NCI-H1105 treated with DMSO at 0.1 percent for 48 hours (cell line): ENCODE measurements around the gene UFC1.

Source experiments
- DNase-seq: peaks from one replicate; lab custom pipeline; 2025; lab: John Stamatoyannopoulos, UW

The UFC1 gene

DNA sequence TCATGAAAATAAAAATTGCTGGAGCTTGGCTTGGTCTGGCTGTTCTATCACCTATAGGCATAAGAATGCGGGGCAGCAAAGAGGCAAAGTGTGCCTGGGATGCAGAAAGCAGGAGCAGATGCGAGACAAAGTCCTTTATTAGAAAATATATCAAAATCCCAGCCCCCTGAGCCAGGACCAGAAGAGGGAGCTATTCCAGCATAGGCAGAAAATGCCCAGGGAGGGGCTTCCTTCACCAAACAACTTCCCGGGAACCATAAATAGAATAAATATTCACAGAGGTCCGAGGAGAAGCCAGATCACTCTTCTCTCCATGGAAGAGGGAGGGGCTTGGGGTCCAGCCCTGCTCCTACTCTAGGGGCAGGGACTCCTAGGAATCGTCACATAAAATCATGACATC, 17.4 kb downstream of the UFC1 start:
- DNase-seq: no peak

DNA sequence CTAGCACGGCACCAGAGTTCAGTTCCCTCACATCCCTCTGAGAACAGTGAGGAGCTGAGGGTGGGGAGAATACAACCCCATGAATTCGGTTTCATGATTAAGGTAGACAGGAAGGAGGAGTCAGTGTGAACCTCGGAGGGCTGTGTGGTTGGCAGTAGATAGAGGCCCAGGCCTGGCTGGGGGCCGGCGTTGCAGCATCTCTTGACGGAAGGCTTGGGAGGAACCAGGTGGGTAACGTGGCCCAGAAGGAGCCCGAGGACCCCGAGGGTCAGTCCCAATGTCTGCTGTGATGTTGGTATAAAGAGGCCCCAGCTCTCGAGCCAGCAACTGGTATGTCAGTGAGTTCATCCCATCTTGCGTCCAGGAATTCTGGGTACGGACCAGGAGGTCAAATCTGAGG, 17.9 kb downstream of the UFC1 start:
- no peak for DNase-seq

DNA sequence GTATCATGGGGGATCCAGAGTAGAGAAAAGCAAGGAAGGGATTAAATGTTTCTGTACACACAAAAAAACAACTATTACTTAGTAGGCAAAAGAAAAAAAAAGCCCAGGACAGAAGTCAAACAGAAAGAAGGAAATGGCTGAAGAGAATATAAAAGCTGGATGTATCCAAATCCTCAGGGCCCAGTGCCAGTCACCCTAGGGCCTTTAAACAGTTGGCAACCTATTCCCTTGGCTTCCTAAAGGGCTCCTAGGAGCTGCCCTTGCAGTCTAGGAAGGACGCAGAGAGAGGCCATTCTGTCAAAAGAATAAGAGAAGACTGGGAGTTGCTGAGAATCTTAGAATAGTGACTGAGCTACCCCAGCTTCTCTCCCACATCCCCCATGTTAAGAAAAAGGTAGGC, 18.6 kb downstream of the UFC1 start:
- DNase-seq: no peak

DNA sequence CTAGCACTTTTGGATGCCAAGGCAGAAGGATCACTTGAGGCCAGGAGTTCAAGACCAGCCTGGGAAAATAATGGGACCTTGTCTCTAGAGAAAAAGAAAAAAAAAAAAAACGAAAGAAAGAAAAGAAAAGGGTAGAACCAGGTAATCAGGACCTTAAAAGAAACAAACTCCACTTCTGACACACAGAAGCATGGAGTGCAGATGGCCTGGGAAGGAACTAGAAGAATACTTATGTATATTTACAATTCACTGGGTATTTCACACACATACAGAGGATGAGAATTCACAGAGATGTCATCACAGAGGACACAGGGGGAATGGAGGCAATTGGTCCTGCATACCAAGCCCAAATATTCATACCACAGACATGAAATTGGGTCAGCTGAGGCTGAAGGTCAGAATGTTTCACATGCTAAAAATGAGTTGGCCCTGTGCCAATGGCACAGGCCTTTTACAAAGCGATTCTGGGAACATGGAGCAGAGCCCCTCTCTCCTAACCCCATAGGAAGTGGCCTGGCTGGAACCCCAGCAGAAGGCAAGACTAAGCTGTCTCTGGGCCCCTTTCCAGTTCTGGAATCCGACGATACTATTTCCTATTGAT, 19.1 kb downstream of the UFC1 start:
- DNase-seq: no peak

DNA sequence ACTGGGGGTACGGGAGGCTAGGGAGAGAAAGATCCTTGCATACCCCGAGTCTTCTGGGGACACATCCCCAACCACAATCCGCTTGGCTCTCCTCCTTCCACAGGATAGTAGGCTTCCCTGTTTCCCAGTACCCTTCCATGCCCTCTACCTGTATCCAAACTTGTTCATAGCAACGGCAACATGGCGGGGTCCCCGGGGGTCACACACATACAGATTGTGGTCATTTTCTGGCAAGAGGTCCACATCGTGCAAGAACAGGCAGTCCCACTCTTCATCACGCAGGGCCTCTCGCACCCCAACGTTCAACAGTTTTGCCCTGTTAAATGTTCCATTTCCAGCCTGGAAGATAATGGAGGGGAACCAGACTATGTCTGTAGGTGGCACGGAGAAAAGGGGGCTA, 19.9 kb downstream of the UFC1 start:
- DNase-seq: no peak

DNA sequence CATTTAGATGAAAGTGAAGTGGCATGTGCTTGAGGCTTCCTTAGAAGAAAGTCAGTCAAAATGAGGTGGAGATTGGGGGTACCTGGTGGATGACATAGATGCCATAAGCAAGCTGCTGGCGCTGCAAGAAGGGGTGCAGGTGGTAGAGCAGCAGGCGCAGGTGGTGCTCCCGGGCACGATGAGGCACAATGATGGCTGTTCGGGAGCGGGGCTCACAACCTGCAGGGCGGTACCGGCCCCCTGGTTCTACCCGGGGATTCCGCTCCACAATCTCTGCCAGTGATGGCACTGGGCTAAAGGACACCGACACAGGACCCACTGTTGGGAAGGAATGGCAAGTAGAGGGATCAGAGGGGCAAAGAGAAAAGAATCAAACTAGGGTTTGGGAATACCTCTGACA, 21.1 kb downstream of the UFC1 start:
- DNase-seq: no peak

DNA sequence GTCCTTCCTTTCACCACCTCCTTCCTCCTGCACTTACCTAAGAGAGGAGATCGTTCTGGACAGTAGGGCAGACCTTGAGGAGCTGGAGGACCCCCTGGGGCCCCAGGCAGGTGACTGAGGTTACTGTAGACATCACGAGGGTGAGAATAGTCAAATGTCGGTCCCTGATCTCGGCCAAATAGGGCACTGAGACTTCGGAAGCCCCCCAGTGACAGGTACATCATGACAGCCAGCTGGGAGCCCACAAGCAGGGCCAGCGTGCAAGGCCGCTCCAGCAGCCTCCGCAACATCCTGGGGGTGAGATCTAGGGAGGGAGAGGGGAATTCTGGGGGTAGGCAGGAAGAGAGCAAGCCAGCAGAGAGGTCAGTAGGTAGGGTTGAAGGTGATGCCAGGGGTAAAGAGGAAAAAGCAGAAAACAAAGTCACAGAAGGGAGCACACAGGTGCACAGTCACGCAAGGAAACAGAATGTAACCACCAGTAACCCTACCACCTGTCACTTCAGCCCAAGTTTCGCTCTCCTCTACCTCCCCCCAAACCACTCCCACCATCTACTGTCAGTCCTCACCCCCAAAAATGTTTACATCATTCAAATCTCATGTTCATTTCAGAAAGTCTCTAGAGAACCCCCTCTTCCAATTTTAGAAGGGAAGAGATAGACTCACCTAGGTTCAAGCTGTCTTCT, 22.1 kb downstream of the UFC1 start:
- DNase-seq: no peak

DNA sequence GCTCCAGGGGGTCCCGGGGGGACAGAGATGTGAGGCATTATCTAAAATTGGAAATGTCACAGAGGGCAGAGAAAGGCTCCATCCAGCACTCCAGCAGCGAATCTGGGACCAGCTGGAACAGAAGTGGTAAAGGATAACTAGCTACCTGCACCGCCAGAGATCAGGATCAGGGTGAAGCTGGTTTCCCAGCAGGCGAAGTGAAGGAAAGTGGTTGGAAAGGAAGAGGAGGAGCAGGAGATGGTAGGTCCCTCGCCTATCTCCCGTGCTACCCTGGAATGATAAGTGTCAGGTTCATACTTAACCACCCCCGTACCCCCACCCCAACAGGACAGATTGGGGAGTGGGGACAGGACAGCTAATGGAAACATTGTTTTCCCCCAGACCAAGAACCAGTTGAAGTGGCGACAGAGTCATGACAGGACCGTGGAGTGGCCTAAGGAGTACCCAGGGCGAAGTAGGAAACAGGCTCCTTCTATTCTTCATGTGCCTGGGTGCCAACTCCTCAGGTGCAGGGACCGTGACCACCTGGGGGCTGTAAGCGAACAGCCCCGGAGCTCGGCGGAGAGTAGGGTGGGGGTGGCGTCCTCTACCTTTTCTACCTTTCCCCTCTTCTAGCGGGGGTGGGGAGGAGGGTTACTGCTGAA, 22.8 kb downstream of the UFC1 start:
- peak; percentile 30 for DNase-seq

DNA sequence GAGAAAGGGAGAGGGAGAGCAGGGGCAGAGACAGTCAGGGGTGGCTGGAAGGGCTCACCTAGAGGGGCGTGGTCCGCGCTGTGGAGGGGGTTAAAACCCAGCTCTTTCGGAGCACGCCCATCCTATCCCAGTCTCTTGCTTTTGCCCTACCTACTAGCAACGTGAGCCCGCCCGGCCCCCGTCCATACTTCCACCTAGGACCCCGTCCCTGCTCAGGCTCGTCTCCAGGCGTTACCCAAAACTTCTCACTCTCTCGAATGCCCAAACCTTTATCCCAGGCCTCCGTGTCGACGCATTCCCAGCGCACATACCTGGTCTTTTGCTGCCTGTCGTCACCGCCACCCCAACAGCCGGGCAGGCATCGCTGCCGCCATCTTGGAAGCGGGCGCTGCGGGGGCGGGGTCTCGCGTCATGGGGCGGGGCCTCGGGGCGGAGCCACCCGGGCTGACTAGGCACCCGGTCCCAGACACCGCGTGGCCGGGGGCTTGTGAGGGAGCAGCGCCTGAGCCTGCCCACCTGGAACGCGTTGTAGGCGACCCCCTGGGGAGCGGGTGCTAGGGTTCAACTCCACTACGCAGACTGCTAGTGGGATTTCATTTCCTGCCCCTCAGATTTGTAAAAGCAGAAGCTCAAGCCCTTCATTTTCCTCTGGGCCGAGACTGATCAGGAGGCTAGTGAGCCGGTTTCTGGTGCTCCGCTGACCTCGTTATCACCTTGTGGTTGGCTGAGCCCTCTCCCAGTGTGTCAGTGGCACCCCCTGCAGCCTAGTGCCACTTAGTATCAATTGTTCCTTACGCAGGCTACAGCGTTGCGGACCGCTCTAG, 23.5 kb downstream of the UFC1 start, which contains the start of gene B4GALT3:
Gene B4GALT3, minus strand, starts transcription at position 396 of the 824 bp plus-strand sequence. CDS start 1,447 bp downstream, outside the sequence.
- peak; percentile 81 for DNase-seq

DNA sequence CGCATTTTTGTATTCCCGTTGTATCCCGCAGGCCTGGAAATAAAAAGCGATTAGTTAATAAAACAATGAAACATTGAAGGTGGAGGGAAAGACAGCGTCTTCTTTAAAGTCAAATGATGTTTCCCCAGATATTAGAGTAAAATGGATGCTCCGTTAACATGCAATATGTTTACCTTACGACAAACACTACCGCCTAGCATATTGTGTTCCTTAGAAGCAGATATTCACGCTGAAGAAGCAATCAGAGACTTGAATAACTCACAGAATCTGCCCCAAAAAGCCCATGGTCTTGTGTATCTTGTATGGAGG, 24.1 kb downstream of the UFC1 start:
- no peak for DNase-seq

DNA sequence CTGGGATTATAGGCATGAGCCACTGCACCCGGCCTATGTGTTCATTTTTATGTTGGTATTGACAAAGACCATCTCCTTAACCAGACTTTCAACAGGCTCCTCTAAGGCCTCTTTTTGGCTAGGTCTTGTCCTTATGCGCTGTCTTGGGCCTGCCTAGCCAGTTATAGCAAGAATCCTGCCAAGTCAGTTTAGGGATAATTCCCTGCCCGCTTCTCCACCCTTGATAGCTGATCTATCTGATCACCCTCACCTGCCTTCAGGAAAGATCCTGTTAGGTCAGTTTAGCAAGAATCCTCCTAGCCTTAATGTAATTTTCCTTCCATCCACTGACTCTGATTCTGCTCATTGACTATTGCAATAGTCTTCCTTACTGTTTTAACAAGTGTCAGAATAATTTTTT, 25.9 kb downstream of the UFC1 start:
- no peak for DNase-seq

DNA sequence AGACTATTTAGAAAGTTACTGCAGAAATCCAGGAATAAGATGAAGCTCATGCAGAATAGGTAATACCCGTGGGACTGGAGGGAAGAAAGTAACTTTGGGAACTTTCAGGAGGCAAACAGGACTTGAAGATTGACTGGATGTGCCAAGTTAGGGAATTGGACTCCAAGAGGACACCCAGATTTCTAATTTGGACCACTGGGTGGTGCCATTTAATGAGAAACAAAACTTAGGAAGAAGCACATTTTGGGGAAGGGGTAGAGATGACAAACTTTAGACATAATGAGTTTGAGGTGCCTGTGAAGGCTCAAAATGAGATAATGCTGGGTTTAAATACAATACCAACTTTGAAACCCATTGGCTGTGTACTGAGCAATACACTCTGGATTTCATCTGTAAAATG, 26.9 kb downstream of the UFC1 start:
- peak; percentile 2 for DNase-seq

DNA sequence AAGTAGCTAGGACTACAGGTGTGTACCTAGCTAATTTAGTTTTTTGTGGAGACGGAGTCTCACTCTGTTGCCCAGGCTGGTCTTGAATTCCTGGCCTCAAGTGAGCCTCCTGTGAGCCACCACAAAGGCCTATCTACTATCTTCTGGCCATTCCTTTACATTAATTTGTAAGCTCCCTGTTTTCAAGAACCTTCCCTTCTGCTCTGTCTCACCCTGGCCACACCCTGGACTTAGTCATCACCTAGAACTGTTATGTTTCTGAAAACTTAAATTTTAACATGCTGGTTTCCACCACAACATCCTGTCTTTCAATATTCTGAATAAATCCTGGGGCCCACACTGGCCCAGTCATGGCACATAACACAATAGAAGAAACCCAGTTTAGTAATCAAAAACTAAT, 28.4 kb downstream of the UFC1 start:
- no peak for DNase-seq

DNA sequence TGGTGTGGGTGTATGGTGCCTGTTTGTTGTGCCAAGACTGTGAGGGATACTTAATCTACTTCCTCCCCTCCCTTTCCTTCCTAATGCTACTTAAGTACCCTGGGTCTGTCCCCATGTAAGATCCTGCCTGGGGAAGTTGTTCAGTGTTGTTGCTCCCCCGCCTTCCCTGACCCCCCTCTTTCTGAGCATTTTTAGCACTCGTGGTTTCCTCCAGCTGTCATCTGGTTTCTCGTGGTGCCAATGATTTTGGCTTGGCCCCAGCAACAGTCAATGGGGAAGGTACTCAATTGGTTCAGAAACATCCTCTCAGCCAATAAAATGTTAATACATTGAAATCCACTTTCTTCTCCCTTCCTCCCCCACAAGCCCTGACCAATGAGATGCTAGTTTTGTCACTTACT, 31.5 kb downstream of the UFC1 start:
- peak; percentile 7 for DNase-seq

DNA sequence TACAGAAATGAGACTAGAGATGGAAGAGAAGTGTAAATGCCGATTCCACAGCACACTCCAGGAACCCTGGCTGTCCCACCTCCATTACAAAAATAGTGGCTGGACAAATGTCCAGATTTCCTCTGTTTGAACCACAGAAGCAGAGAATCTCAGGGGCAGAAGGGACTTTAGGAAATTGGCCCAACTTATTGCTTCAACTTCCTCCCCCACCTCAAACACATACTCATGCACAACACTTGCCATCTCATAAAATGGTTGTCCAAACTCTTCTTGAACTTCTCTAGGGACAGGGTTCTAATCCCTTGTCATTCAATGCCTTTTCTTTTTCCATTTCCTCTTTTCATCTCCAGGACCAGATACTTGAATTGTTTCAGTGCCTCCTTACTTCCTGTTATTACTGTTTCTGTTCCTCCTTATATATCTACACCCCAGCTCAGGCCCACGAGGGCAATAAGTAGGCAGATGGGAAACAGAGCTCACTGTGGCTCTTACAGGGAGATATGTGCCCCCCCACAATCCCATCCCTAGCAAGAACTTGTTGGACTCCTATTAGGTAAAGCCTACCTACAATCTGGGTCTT, 32.0 kb downstream of the UFC1 start:
- no peak for DNase-seq

DNA sequence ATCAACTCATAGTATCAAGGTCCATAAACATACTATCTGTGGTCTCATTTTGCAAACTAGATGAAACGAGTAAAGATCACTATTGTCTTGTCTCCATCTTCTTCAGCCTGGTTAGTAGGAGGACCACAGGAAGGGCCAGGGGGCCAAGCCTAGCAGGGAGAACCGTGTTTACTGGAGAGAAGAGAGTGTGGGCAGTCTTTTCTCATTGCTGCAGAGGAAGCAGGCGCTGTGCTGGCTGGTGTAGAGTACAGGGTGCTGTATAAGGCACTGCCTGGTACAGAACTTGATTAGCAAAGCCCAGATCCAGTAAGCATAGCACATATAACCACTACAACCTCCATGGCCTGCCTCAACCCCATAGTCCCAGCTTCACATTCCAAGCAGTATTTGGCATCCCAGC, 33.5 kb downstream of the UFC1 start:
- no peak for DNase-seq

DNA sequence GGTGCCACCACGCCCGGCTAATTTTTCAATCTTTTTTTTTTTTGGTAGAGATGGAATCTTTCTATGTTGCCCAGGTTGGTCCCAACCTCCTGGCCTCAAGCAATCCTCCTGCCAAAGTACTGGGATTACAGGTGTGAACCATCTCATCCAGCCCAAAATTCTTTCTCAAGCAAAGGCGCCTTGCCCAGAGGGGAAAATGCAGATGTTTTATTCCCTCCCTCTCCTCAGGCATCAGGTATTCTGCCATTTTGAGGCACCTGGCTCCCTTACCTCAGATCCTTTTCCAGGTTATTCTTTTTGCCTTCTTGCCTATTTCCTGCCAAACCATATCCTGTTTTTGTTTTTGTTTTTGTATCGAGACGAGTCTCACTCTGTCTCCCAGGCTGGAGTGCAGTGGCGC, 34.6 kb downstream of the UFC1 start:
- DNase-seq: no peak

DNA sequence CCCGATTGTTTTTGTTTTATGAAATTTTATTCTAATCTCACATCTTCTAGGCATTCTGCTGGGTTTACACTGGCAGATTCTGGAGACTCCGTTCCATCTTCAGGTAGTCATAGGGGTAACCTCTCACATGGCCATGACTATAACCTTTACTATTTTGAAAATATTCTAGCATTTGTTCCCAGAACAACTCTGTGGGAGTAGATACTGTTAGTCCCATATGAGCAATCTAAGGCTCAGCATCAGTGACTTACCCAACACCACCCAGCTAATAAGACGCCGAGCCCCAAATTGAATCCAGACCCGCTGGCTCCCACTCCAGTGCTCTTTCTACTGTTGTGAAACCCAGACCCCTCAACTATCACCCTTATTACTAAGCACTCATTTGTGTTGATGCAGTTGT, 35.3 kb downstream of the UFC1 start:
- DNase-seq: no peak

DNA sequence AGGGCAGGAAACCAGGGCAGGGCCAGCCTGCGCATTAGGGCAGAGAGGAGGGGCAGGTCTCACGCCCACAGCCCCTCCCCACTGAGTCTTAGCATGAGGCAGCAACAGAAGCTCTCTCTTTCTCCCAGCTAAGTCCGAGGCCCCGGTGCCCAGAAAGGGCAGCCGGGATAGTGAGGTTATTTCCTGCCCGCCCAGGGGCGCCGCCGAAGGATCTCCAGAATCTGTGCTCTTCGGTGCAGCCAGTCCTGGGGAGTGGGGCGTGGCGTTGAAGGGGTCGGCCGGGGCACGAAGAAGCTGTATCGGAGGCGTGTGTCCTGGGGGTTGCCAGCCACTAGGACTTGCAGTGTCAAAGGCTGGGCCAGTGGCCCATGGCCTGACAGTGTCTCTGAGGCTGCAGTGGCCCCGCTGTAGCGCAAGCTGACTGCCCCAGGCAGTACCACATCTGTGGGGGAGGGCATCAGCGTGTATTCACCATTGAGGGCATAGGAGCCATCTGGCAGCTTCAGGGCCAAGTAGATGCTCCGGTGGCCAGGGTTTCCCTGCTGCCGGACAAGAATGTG, 37.3 kb downstream of the UFC1 start:
- no peak for DNase-seq

DNA sequence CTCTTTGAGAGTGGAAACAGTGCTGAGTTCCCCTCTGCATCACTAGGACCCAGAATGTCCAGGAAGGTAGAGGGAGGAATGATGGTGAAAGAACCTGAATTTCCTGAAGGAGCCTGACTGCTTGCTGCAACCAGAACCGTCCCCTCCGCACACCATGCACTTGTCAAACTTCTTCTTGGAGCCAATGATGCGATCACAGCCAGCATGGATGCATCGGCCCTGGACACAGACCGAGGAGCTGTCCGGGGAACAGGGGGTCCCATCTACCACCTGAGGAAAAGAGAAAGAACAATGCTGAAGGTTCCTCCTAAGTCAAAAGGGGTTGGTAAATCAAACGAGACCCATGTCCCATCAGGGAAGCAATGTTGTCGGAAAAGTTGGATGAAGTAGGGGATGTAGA, 38.2 kb downstream of the UFC1 start:
- no peak for DNase-seq

DNA sequence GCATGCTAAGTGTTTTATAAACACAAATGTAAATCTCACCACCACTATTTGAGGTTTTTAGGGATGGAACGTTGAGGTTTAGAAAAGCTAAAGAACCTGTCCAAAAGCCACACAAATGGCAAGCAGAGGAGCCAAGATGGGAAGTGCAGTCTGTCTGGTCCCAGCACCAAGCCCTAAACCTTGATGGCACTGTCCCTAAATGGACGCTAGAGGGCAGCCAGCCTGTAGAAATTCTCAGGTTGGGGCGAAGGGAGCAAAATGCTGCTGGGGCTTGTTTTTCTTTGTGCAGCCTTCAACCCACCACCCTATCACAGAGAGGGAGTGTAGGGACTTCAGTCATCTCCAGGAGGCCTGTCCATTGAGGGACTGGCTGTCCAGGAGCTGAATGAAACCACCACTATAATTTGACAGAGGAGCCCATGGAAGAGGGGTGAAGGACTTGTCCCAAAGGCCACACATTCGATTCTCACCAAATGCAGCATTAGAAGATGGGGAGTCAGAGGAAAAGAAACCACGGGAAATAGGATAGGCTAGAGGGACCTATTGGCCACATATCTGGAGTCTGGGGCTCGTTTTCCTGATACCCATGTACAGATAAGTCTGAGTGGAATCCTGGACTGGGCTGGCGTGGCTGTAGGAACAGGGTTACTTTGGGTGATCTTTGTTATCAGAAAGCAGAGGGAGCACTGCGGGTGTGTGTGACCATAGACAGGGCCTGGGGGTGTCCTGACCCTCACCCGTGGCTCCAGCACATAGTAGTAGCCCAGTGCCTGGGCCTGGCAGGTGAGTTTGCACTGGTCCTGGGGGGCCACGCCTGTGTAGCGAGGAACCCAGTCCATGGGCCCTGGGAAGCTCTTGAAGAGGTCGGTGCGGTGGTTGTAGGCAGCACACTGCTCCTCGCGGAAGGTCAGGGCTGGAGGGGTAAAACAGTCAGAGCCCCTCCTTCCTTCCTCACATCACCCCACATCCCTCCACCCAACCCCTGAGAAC, 39.0 kb downstream of the UFC1 start:
- DNase-seq: peak; percentile 79
